Mesothelial cell of epicardium (in vitro differentiated cells): ENCODE results near the gene TPGS1. TPM values are rescaled to one million over a fixed set of nuclear protein-coding genes. Genes with fewer than 3 reads are reported as not detected.

Experiments used
- DNase-seq, 2 experiments: peaks; one replicate each; pipeline ENCODE4 v3.0.0; 2021; ENCODE audit warnings: low spot score in 2 of 2; ENCODE audit not compliant: unreplicated experiment in 2 of 2
- H3K27ac Mint-ChIP-seq: 2 replicates; pipeline ENCODE4 v1.8.0; 2021; ENCODE audit warnings: mixed read lengths
- H3K27me3 Mint-ChIP-seq: 2 replicates; pipeline ENCODE4 v1.8.0; 2021; ENCODE audit warnings: low read depth, mixed read lengths
- H3K36me3 Mint-ChIP-seq: 2 replicates; pipeline ENCODE4 v1.8.0; 2021; ENCODE audit warnings: mixed read lengths
- H3K4me1 Mint-ChIP-seq: 2 replicates; pipeline ENCODE4 v1.8.0; 2021; ENCODE audit warnings: mixed read lengths
- H3K4me3 Mint-ChIP-seq: 2 replicates; pipeline ENCODE4 v1.8.0; 2021; ENCODE audit warnings: mild to moderate bottlenecking, moderate library complexity, mixed read lengths
- H3K9me3 Mint-ChIP-seq: 2 replicates; pipeline ENCODE4 v1.8.0; 2021; ENCODE audit warnings: mixed read lengths
- total RNA-seq: library from RNA; stranded (reverse); gene quantifications from 3 replicates; pipeline ENCODE4 v1.2.1, GENCODE V29; 2021
- TF ChIP-seq, protein P1 (sequence below): fragments of 200-600 bp; sonication (generic); IDR thresholded peaks from one replicate; pipeline ENCODE4 v1.5.0; 2021; ENCODE audit warnings: antibody characterized with exemption; ENCODE audit not compliant: unreplicated experiment

Gene TPGS1
- total RNA-seq, 1 donor from 2014 or later, result 32.4 TPM

DNA sequence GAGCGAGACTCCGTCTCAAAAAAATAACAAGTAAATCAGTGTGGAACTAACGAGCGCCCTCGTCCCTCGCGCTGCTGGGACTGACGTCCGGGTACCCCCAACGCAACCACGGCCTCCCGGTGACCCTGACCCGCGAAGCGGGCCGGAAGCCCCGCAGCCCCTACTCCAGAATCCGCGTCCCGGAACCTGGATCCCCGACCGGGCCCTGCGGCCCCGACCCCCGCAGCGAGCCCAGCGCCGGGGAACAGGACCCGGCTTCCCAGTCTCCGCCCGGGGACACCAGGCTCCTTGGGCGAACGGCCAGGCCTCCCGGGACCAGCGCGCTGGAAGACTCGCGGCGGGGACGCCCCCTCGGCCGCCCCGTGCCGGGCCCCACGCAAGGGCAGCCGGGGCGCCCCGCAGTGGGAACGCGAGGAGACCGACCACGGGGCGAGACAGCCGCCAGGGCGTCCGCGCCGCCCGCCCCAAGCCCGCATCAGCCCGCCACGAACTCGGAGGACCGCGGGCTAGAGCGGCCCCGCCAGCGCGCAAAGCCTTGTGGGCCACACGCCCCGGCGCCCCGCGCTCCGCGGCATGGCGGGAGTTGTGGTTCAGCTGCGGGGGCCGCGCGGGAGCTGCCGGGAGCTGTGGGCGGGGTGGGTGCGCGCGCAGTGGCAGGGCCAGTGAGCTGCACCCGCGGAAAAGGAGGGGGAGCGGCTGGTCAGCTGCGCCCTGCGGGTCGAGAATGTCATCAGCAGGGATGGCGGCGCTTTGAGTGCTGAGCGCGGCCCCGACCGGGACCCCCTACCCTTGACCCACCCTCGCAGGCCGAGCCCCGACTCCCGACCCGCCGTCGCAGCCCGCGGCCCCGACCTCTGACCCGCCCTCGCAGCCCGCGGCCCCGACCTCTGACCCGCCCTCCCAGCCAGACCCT is 18.5 kb upstream of the TPGS1 start:
- Mint-ChIP-seq H3K4me1 (peaks cover 13% of the 10 kb centered on the region), H3K27me3 (peaks cover 30% of the 10 kb centered on the region), H3K9me3 (peaks cover 3% of the 10 kb centered on the region), H3K4me3 (peak overlapping the region; percentile 80), H3K36me3 (no peaks in the 10 kb centered on the region), H3K27ac (peak overlapping the region; percentile 85)
- peak; percentile 92 to 94 for DNase-seq
- TF ChIP-seq, protein P1, sequence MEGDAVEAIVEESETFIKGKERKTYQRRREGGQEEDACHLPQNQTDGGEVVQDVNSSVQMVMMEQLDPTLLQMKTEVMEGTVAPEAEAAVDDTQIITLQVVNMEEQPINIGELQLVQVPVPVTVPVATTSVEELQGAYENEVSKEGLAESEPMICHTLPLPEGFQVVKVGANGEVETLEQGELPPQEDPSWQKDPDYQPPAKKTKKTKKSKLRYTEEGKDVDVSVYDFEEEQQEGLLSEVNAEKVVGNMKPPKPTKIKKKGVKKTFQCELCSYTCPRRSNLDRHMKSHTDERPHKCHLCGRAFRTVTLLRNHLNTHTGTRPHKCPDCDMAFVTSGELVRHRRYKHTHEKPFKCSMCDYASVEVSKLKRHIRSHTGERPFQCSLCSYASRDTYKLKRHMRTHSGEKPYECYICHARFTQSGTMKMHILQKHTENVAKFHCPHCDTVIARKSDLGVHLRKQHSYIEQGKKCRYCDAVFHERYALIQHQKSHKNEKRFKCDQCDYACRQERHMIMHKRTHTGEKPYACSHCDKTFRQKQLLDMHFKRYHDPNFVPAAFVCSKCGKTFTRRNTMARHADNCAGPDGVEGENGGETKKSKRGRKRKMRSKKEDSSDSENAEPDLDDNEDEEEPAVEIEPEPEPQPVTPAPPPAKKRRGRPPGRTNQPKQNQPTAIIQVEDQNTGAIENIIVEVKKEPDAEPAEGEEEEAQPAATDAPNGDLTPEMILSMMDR, result no peak

DNA sequence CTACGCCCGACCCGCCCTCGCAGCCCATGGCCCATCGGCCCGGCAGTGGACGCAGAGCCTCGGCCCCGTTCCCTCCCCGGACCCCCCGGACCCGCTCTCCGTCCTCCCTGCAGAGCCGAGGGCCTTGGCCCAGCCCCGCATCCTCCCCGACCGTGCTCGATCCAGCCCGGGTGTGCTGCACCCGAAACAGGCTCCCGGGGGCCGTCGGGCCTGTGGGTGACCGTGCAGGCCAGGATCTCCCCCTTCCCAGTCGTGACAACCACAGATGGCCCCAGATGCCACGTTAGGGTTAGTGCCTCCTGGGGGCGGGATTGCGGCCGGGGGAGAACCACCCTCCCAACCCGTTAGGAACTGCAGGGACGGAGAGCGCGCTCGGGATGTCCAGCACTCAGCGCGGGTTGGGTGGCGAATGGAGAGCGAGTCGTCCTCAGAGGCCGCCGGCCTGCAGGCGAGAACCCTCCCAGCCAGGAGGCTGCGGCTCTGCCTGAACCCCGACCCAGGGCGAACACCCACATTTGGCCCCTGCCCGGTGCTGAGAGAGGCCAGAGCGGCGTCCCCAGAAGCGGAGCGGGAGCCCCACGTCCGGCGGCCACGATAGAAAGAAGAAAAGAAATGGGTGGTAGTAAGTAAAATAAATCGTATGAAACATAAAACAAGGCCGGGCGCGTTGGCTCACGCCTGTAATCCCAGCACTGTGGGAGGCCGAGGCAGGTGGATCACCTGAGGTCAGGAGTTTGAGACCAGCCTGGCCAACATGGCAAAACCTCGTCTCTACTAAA is 17.7 kb upstream of the TPGS1 start:
- Mint-ChIP-seq H3K27me3 (peaks cover 25% of the 10 kb centered on the region), H3K36me3 (no peaks in the 10 kb centered on the region), H3K4me3 (peak overlapping the region; percentile 80), H3K27ac (peak overlapping the region; percentile 47), H3K4me1 (peaks cover 13% of the 10 kb centered on the region), H3K9me3 (peaks cover 3% of the 10 kb centered on the region)
- TF ChIP-seq, protein P1, result no peak
- no peak for DNase-seq

DNA sequence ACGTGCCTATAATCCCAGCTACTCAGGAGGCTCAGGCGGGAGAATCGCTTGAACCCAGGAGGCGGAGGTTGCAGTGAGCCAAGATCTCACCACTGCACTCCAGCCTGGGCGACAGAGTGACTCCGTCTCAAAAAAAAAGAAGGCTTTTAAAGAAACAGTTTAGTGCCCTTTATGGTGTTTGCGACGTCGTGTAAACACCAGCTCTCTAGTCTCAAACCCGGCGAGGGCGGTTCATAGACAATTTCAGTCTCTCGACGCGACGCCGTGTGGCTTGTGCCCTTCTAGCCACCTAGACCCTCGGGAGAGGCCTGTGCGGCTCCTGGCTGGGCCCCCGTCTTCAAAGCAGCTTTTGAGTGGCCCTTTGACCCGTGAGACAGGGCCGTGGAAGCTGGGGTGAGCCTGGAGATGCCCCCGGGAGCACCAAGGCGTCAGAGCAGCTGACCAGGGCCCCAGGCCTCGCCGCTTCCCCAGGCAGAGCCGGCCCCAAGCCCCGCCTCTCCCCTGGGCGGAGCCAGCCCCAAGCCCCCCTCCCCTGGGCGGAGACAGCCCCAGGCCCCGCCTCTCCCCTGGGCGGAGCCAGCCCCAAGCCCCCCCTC is 16.1 kb upstream of the TPGS1 start:
- H3K9me3 Mint-ChIP-seq, result peaks cover 3% of the 10 kb centered on the region
- TF ChIP-seq, protein P1, result no peak
- peaks cover 9% of the 10 kb centered on the region for H3K4me1 Mint-ChIP-seq
- H3K36me3 Mint-ChIP-seq, result no peaks in the 10 kb centered on the region
- DNase-seq, result no peak
- no peak overlapping the region for H3K4me3 Mint-ChIP-seq
- no peak overlapping the region for H3K27ac Mint-ChIP-seq
- H3K27me3 Mint-ChIP-seq, result peaks cover 20% of the 10 kb centered on the region

DNA sequence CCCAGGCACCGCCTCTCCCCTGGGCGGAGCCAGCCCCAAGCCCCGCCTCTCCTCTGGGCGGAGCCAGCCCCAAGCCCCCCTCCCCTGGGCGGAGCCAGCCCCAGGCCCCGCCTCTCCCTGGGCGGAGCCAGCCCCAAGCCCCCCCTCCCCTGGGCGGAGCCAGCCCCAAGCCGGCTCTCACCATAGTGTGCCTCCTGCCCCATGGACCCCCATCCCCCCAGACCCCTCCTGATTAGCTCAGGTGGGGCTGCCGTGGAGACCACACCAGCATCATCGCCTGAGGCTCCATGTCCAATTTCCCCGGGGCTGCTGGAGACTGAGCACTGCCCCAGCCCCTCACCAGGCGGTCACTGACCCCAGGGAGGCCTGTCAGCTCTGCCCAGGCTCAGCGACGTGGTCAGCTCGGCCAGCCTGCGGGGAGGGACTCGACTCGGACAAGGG is 15.2 kb upstream of the TPGS1 start:
- peaks cover 9% of the 10 kb centered on the region for H3K4me1 Mint-ChIP-seq
- peaks cover 15% of the 10 kb centered on the region for H3K27me3 Mint-ChIP-seq
- TF ChIP-seq, protein P1, result no peak
- H3K27ac Mint-ChIP-seq, result no peak overlapping the region
- no peaks in the 10 kb centered on the region for H3K36me3 Mint-ChIP-seq
- no peak overlapping the region for H3K4me3 Mint-ChIP-seq
- peaks cover 3% of the 10 kb centered on the region for H3K9me3 Mint-ChIP-seq
- DNase-seq, result no peak

DNA sequence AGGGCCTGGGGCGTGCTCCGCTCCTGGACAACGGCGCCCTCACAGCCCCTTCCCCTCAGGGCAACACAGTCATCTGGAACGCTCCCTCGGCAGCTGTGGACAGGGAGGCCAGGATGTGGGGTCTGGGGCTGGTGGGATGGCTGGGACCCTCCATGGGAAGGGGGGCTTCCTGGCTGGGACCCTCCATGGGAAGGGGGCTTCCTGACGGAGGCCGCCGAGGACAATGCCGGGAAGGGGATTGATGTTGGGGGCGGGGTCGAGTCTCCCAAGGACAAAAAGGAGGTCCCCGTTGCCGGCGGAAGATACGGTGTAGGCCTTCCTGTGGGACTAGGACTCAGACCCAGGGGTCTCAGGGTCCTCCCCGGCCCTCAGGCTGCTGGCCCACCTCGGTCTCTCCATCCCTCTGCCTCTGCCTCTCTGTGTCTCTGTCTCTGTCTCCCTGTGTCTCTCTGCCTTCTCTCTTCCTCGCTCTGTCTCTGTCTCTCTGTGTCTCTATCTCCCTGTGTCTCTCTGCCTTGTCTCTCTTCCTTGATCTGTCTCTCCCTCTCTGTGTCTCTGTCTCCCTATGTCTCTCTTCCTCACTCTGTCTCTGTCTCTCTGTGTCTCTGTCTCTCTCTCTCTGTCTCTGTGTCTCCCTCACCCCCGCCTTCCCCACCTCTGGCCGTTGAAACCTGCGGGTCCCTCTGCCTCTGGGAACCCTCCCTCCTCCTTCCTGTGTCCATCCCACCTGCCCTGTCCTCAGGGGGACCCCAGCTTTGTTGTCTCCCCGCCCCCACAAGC is 13.7 kb upstream of the TPGS1 start:
- Mint-ChIP-seq H3K4me1 (peaks cover 9% of the 10 kb centered on the region), H3K9me3 (peaks cover 3% of the 10 kb centered on the region), H3K36me3 (no peaks in the 10 kb centered on the region), H3K27me3 (peaks cover 25% of the 10 kb centered on the region), H3K4me3 (no peak overlapping the region), H3K27ac (no peak overlapping the region)
- TF ChIP-seq, protein P1, result no peak
- DNase-seq, result no peak
